Hepatocyte (in vitro differentiated cells): ENCODE measurements around the gene AKAP13.

Experiments
- EZH2 ChIP-seq: fragments of 200-600 bp; sonication (generic); IDR thresholded peaks from 2 replicates; pipeline ENCODE4 v1.6.1; 2016; ENCODE audit warnings: antibody characterized with exemption, mild to moderate bottlenecking, borderline replicate concordance
- EZH2phosphoT487 ChIP-seq: fragments of 200-600 bp; sonication (generic); IDR thresholded peaks from one replicate; pipeline ENCODE4 v1.6.1; 2018; ENCODE audit warnings: antibody characterized with exemption, mild to moderate bottlenecking, low read depth, moderate library complexity; ENCODE audit not compliant: unreplicated experiment, severe bottlenecking
- TF ChIP-seq, protein P1 (sequence below): fragments of 200-600 bp; sonication (generic); IDR thresholded peaks from 2 replicates; pipeline ENCODE4 v1.5.1; 2016; ENCODE audit warnings: antibody characterized with exemption, mild to moderate bottlenecking; ENCODE audit not compliant: poor library complexity

DNA sequence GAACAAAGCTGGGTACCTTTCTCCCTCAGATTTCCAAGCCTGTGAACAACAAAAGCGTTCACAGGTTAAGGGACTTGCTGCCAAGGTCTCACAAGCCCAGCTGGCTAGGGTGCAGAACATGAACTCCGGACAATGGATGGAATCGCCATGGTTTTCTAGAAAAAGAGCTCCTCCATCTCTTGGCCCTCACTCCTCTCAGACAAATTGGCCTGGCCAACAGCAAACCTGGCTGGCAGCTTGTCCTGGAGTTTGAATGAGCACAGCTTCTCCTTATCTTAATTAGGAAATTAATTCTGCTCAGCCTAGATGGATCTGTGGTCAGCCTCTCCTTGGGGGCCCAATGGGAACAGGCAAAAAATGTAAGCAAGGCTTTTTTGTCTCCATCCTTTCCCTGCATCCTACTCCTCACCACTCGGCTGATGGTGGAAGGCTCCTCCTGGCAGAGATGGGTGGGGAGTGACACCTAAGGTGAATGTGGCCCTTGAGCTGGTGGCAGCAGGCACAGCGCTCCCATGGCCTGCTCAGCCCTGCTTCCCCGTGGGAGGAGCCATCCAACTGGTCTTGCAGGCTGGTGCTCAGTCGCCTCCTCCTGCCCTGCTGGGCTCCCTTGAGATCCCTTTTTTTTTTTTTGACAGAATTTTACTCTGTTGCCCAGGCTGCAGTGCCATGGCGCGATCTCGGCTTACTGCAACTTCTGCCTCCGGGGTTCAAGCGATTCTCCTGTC lies 408.5 kb downstream of the AKAP13 start:
- TF ChIP-seq, protein P1, sequence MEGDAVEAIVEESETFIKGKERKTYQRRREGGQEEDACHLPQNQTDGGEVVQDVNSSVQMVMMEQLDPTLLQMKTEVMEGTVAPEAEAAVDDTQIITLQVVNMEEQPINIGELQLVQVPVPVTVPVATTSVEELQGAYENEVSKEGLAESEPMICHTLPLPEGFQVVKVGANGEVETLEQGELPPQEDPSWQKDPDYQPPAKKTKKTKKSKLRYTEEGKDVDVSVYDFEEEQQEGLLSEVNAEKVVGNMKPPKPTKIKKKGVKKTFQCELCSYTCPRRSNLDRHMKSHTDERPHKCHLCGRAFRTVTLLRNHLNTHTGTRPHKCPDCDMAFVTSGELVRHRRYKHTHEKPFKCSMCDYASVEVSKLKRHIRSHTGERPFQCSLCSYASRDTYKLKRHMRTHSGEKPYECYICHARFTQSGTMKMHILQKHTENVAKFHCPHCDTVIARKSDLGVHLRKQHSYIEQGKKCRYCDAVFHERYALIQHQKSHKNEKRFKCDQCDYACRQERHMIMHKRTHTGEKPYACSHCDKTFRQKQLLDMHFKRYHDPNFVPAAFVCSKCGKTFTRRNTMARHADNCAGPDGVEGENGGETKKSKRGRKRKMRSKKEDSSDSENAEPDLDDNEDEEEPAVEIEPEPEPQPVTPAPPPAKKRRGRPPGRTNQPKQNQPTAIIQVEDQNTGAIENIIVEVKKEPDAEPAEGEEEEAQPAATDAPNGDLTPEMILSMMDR = no peak
- TF ChIP-seq EZH2 (no peak), EZH2phosphoT487 (no peak)
